ENCODE results near the gene ITGA11. TPM values are rescaled to one million over a fixed set of nuclear protein-coding genes. Genes with fewer than 3 reads are reported as not detected.

The ITGA11 gene
- total RNA-seq, 2 donors from 2014 or later, result 246 to 360 TPM

DNA sequence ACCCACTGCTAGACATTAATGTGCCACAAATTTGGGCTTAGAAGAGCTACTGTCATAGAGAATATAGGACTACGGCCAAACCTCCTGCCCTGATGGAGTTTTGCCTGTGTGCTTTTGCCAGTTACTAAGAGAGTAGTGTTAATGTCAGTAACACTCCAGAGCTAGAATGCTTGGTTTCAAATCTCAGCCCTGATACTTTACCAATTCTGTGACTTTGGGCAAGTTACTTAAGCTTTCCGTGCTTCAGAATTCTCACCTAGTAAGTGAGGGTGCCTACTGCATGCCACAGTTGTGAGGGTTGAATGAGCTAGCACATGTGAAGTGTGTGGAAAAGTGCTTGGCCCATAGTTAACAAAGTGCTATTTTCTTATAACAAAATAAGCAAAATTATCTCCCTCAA is 10.9 kb upstream of the ITGA11 start:
- ATAC-seq (ENCODE audit: insufficient number of reproducible peaks, low FRiP score, low read depth) (no peak), DNase-seq (ENCODE audit: low spot score) (no peak)
- Histone ChIP-seq H3K27me3 (replicated peaks; ENCODE audit: insufficient read depth) (no peaks in the 10 kb centered on the region), H3K27ac (no peak overlapping the region), H3K4me3 (no peak overlapping the region), H3K9me3 (no peaks in the 10 kb centered on the region), H3K36me3 (no peaks in the 10 kb centered on the region), H3K4me1 (ENCODE audit: control insufficient read depth in 1 of 2, low read depth in 2 of 2) (no peaks in the 10 kb centered on the region)
- TF ChIP-seq CTCF (IDR thresholded peaks at IDR 0.05), result no peak

GRCh38 chr15:68442041-68442440 is 10.1 kb upstream of the ITGA11 start:
- DNase-seq (ENCODE audit: low spot score) (no peak), ATAC-seq (ENCODE audit: insufficient number of reproducible peaks, low FRiP score, low read depth) (no peak)
- Histone ChIP-seq H3K4me3 (no peak overlapping the region), H3K27me3 (replicated peaks; ENCODE audit: insufficient read depth) (no peaks in the 10 kb centered on the region), H3K9me3 (no peaks in the 10 kb centered on the region), H3K36me3 (no peaks in the 10 kb centered on the region), H3K27ac (no peak overlapping the region), H3K4me1 (ENCODE audit: control insufficient read depth in 1 of 2, low read depth in 2 of 2) (no peaks in the 10 kb centered on the region)
- no peak for TF ChIP-seq CTCF (IDR thresholded peaks at IDR 0.05)

- Histone ChIP-seq H3K27ac (no peak overlapping the region), H3K36me3 (no peaks in the 10 kb centered on the region), H3K4me1 (ENCODE audit: control insufficient read depth in 1 of 2, low read depth in 2 of 2) (no peaks in the 10 kb centered on the region), H3K4me3 (no peak overlapping the region), H3K27me3 (replicated peaks; ENCODE audit: insufficient read depth) (no peaks in the 10 kb centered on the region), H3K9me3 (no peaks in the 10 kb centered on the region)
- DNase-seq (ENCODE audit: low spot score) (no peak), ATAC-seq (ENCODE audit: insufficient number of reproducible peaks, low FRiP score, low read depth) (no peak)
- TF ChIP-seq CTCF (IDR thresholded peaks at IDR 0.05), result no peak
Measured at GRCh38 chr15:68441045-68441743, 9.2 kb upstream of the ITGA11 start.

GRCh38 chr15:68440136-68440535 is 8.2 kb upstream of the ITGA11 start:
- DNase-seq (ENCODE audit: low spot score) (no peak), ATAC-seq (ENCODE audit: insufficient number of reproducible peaks, low FRiP score, low read depth) (no peak)
- Histone ChIP-seq H3K27me3 (replicated peaks; ENCODE audit: insufficient read depth) (no peaks in the 10 kb centered on the region), H3K4me3 (no peak overlapping the region), H3K4me1 (ENCODE audit: control insufficient read depth in 1 of 2, low read depth in 2 of 2) (no peaks in the 10 kb centered on the region), H3K36me3 (no peaks in the 10 kb centered on the region), H3K9me3 (no peaks in the 10 kb centered on the region), H3K27ac (no peak overlapping the region)
- TF ChIP-seq CTCF (IDR thresholded peaks at IDR 0.05), result no peak

DNA sequence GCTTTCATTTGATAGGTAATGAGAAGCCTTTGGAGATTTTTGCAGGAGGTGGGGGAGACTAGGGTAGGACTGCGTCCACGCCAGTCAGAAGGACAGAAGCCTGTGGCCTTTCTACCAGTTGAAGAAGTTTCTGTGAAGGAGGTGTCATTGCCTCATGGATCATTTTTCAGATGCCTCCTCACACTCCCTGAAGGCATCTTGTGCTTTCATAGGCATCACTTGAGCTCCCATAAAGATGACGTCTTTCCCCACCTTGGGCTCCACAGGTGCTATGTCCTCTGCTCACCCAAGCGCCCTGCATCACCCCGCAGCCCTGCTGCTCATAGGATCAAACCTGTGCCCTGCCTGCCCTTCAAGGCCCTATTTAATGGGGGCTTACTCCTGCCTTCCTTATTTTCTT is 7.5 kb upstream of the ITGA11 start:
- DNase-seq (ENCODE audit: low spot score) (no peak), ATAC-seq (ENCODE audit: insufficient number of reproducible peaks, low FRiP score, low read depth) (no peak)
- H3K4me1 ChIP-seq (ENCODE audit: control insufficient read depth in 1 of 2, low read depth in 2 of 2), result no peaks in the 10 kb centered on the region
- no peak overlapping the region for H3K4me3 ChIP-seq
- H3K36me3 ChIP-seq, result no peaks in the 10 kb centered on the region
- no peak for TF ChIP-seq CTCF (IDR thresholded peaks at IDR 0.05)
- H3K27me3 ChIP-seq (replicated peaks; ENCODE audit: insufficient read depth), result no peaks in the 10 kb centered on the region
- H3K27ac ChIP-seq, result no peak overlapping the region
- H3K9me3 ChIP-seq, result no peaks in the 10 kb centered on the region
